H1 (cell line): ENCODE data around the gene SLC25A36.

ENCODE experiments used
- EGR1 ChIP-seq: IDR thresholded peaks from 2 replicates; pipeline ENCODE4 v1.6.1; 2011; ENCODE audit warnings: low read depth, low read length, borderline replicate concordance
- GABPA ChIP-seq: IDR thresholded peaks from 2 replicates; pipeline ENCODE4 v1.6.1; 2011; ENCODE audit warnings: mild to moderate bottlenecking, low read length, moderate library complexity, borderline replicate concordance; ENCODE audit not compliant: insufficient read depth
- PHF8 ChIP-seq: fragments of 200-600 bp; sonication (generic); conservative IDR thresholded peaks from 2 replicates; pipeline ENCODE4 v1.7.1; 2012; ENCODE audit warnings: low read depth, mild to moderate bottlenecking, inconsistent platforms, low read length, moderate library complexity
- POLR2A ChIP-seq, 2 experiments: IDR thresholded peaks; 1 replicate in 1 of 2; 2 replicates in 1 of 2; pipeline ENCODE4 v1.6.1; 2011; ENCODE audit warnings: low read depth in 2 of 2, low read length in 2 of 2, mild to moderate bottlenecking in 2 of 2; ENCODE audit errors: control extremely low read depth in 1 of 2
- POLR2AphosphoS5 ChIP-seq: IDR thresholded peaks from 2 replicates; pipeline ENCODE4 v1.6.1; 2011; ENCODE audit warnings: low read depth, low read length
- RAD21 ChIP-seq, 2 experiments: IDR thresholded peaks in 1 of 2; conservative IDR thresholded peaks in 1 of 2; 2 replicates each; pipeline ENCODE4 v1.6.1; 2011; ENCODE audit warnings: low read depth in 2 of 2, low read length in 2 of 2, improper control_type of control experiment in 1 of 2, inconsistent platforms in 1 of 2, mild to moderate bottlenecking in 1 of 2, moderate library complexity in 1 of 2
- SIN3A ChIP-seq, 2 experiments: IDR thresholded peaks in 1 of 2; conservative IDR thresholded peaks in 1 of 2; 2 replicates each; pipeline ENCODE4 v1.6.1; 2011 to 2012; ENCODE audit warnings: low read length in 2 of 2, improper control_type of control experiment in 1 of 2, low read depth in 1 of 2, mild to moderate bottlenecking in 1 of 2
- SP2 ChIP-seq: IDR thresholded peaks from 2 replicates; pipeline ENCODE4 v1.6.1; 2012; ENCODE audit warnings: mild to moderate bottlenecking, low read length, inconsistent platforms
- USF2 ChIP-seq: IDR thresholded peaks from 2 replicates; pipeline ENCODE4 v1.6.1; 2011; ENCODE audit warnings: low read length, improper control_type of control experiment
- TF ChIP-seq, protein P1 (sequence below), 3 experiments: IDR thresholded peaks; 1 replicate in 2 of 3; 2 replicates in 1 of 3; pipeline versions ENCODE4 v1.5.1 to v1.6.1; 2011; ENCODE audit warnings: low read length in 3 of 3, mild to moderate bottlenecking in 3 of 3, inconsistent platforms in 2 of 3, low read depth in 1 of 3, moderate library complexity in 1 of 3; ENCODE audit not compliant: insufficient read depth in 1 of 3; ENCODE audit errors: control extremely low read depth in 1 of 3

GRCh38 chr3:141015481-141015880 lies 73.8 kb downstream of the SLC25A36 start:
- TF ChIP-seq, protein P1, sequence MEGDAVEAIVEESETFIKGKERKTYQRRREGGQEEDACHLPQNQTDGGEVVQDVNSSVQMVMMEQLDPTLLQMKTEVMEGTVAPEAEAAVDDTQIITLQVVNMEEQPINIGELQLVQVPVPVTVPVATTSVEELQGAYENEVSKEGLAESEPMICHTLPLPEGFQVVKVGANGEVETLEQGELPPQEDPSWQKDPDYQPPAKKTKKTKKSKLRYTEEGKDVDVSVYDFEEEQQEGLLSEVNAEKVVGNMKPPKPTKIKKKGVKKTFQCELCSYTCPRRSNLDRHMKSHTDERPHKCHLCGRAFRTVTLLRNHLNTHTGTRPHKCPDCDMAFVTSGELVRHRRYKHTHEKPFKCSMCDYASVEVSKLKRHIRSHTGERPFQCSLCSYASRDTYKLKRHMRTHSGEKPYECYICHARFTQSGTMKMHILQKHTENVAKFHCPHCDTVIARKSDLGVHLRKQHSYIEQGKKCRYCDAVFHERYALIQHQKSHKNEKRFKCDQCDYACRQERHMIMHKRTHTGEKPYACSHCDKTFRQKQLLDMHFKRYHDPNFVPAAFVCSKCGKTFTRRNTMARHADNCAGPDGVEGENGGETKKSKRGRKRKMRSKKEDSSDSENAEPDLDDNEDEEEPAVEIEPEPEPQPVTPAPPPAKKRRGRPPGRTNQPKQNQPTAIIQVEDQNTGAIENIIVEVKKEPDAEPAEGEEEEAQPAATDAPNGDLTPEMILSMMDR (IDR thresholded peaks at IDR 0.05; ENCODE audit: control extremely low read depth in 1 of 3, insufficient read depth in 1 of 3, low read depth in 1 of 3, low read length in 3 of 3): no peak
- no peak for TF ChIP-seq EGR1
- no peak for TF ChIP-seq POLR2A (IDR thresholded peaks at IDR 0.05; ENCODE audit: control extremely low read depth in 1 of 2, low read depth in 2 of 2, low read length in 2 of 2)
- TF ChIP-seq RAD21 (IDR thresholded peaks at IDR 0.05 in 1 of 2, conservative IDR thresholded peaks at IDR 0.05 in 1 of 2; ENCODE audit: low read depth in 2 of 2, low read length in 2 of 2): no peak
- TF ChIP-seq SIN3A (conservative IDR thresholded peaks at IDR 0.05 in 1 of 2, IDR thresholded peaks at IDR 0.05 in 1 of 2; ENCODE audit: low read depth in 1 of 2, low read length in 2 of 2): no peak
- TF ChIP-seq PHF8: no peak
- no peak for TF ChIP-seq USF2
- TF ChIP-seq GABPA: no peak
- no peak for TF ChIP-seq SP2
- TF ChIP-seq POLR2AphosphoS5: no peak
